ENCODE results near the gene RIOK2. TPM values are rescaled to one million over a fixed set of nuclear protein-coding genes. Genes with fewer than 3 reads are reported as not detected.
"Not testable (repeated sequence)": the region's sequence is repeated elsewhere in the genome, so short reads cannot be mapped to it uniquely, and the experiment has no call there.

The RIOK2 gene
- total RNA-seq, 1 donor from 2014 or later: 33.4 TPM

DNA sequence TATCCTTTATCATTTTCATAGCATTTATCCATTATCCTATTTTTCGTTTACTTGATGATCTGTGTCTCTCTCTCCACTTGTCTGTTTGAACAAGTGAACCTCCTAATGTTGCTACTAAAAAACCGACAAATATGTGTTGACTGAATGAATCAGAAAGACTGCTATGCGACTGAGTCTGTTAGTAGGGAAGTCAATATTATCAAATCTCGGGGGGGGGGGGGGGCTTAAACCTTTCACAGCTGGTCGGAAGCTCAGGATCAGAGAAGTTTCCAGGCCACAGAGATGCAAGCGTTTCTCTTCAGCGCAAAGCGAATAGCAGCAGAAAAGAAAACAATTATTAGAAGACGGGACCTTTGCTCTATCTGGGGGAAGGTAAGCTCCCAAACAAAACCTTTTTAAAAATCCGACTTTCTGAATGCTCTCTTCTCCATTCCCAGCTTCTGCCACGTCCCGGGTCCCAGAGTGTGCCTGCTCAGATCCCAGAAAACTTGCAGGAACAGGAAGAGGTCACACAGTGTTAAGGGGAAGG is 412 bp downstream of the RIOK2 start:
- Mint-ChIP-seq H3K4me3 (peak overlapping the region; percentile 95), H3K27me3 (ENCODE audit: low read depth) (no peaks in the 10 kb centered on the region), H3K9me3 (peaks cover 3% of the 10 kb centered on the region), H3K36me3 (ENCODE audit: low read depth) (peaks cover 28% of the 10 kb centered on the region), H3K4me1 (peaks cover 32% of the 10 kb centered on the region), H3K27ac (ENCODE audit: unreplicated experiment) (peak overlapping the region; percentile 100)
- DNase-seq (ENCODE audit: low read depth, low spot score): no peak
- no peak for TF ChIP-seq CTCF (conservative IDR thresholded peaks at IDR 0.05)

DNA sequence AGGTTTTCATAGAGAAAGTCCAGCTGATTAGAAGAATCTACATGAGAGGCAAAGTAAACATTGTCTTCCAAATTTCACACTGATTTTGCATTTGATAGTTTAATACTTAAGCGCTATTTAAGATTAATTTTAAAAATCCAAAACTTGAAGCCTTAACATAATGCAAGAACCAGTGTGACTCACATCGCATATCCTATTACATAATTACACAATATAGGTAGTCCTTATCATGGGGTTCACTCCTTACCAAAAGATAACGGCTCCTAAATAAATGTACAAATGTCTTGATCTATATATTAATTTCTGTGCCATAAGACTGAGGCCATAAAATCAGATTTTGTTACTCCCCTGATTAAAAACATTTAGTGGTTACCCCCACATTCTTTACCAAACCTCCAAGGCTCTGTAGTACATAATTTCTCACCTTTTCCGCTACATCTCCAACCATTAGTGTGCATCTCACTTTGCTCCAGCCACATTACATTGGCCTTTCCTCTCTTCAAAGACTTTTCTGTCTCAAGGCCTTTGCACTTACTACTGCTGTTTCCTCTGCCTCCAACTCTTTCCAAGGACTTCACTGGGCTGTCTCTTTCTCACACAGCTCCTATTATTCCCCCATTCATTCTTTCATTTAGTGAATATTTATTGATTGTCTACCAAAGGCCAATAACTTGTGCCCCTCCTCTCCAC is 1.0 kb downstream of the RIOK2 start:
- Mint-ChIP-seq H3K27me3 (ENCODE audit: low read depth) (no peaks in the 10 kb centered on the region), H3K9me3 (peaks cover 3% of the 10 kb centered on the region), H3K4me1 (peaks cover 32% of the 10 kb centered on the region), H3K27ac (ENCODE audit: unreplicated experiment) (peak overlapping the region; percentile 100), H3K4me3 (peak overlapping the region; percentile 95), H3K36me3 (ENCODE audit: low read depth) (peaks cover 28% of the 10 kb centered on the region)
- DNase-seq (ENCODE audit: low read depth, low spot score): no peak
- no peak for TF ChIP-seq CTCF (conservative IDR thresholded peaks at IDR 0.05)

- not testable (repeated sequence) for H3K4me3 Mint-ChIP-seq; H3K9me3 Mint-ChIP-seq; H3K27ac Mint-ChIP-seq (ENCODE audit: unreplicated experiment); DNase-seq (ENCODE audit: low read depth, low spot score); H3K27me3 Mint-ChIP-seq (ENCODE audit: low read depth)
- Mint-ChIP-seq H3K36me3 (ENCODE audit: low read depth) (peaks cover 34% of the 10 kb centered on the region), H3K4me1 (peaks cover 32% of the 10 kb centered on the region)
Observed at GRCh38 chr5:97179457-97179856, 3.6 kb downstream of the RIOK2 start.

GRCh38 chr5:97172227-97172626 is 10.8 kb downstream of the RIOK2 start:
- no peak for TF ChIP-seq CTCF (conservative IDR thresholded peaks at IDR 0.05)
- DNase-seq (ENCODE audit: low read depth, low spot score): no peak
- H3K27me3 Mint-ChIP-seq (ENCODE audit: low read depth): no peaks in the 10 kb centered on the region
- no peak overlapping the region for H3K4me3 Mint-ChIP-seq
- H3K9me3 Mint-ChIP-seq: no peaks in the 10 kb centered on the region
- peaks cover 29% of the 10 kb centered on the region for H3K36me3 Mint-ChIP-seq (ENCODE audit: low read depth)
- H3K4me1 Mint-ChIP-seq: no peaks in the 10 kb centered on the region
- no peak overlapping the region for H3K27ac Mint-ChIP-seq (ENCODE audit: unreplicated experiment)

GRCh38 chr5:97171703-97172102 is 11.3 kb downstream of the RIOK2 start:
- H3K36me3 Mint-ChIP-seq (ENCODE audit: low read depth): peaks cover 27% of the 10 kb centered on the region
- no peak overlapping the region for H3K27ac Mint-ChIP-seq (ENCODE audit: unreplicated experiment)
- DNase-seq (ENCODE audit: low read depth, low spot score): no peak
- H3K4me3 Mint-ChIP-seq: no peak overlapping the region
- H3K4me1 Mint-ChIP-seq: no peaks in the 10 kb centered on the region
- no peaks in the 10 kb centered on the region for H3K9me3 Mint-ChIP-seq
- TF ChIP-seq CTCF (conservative IDR thresholded peaks at IDR 0.05): no peak
- H3K27me3 Mint-ChIP-seq (ENCODE audit: low read depth): no peaks in the 10 kb centered on the region

- Mint-ChIP-seq H3K4me3 (no peak overlapping the region), H3K9me3 (no peaks in the 10 kb centered on the region), H3K27ac (ENCODE audit: unreplicated experiment) (no peak overlapping the region), H3K27me3 (ENCODE audit: low read depth) (no peaks in the 10 kb centered on the region), H3K36me3 (ENCODE audit: low read depth) (peaks cover 17% of the 10 kb centered on the region), H3K4me1 (no peaks in the 10 kb centered on the region)
- DNase-seq (ENCODE audit: low read depth, low spot score): no peak
- TF ChIP-seq CTCF (conservative IDR thresholded peaks at IDR 0.05): no peak
Observed at GRCh38 chr5:97167435-97167834, 15.6 kb downstream of the RIOK2 start.
